Glutamatergic neuron (in vitro differentiated cells): ENCODE data around the gene TNS3. TPM values are rescaled to one million over a fixed set of nuclear protein-coding genes. Genes with fewer than 3 reads are reported as not detected.

Source experiments
- DNase-seq: peaks from one replicate; pipeline ENCODE4 v3.0.0; 2022
- H3K27ac Mint-ChIP-seq: one replicate; pipeline ENCODE4 v1.8.0; 2020; ENCODE audit warnings: mild to moderate bottlenecking, mixed read lengths, inconsistent platforms; ENCODE audit not compliant: unreplicated experiment
- H3K27me3 Mint-ChIP-seq: one replicate; pipeline ENCODE4 v1.8.0; 2020; ENCODE audit warnings: mild to moderate bottlenecking, moderate library complexity, mixed read lengths, inconsistent platforms; ENCODE audit not compliant: unreplicated experiment
- H3K36me3 Mint-ChIP-seq: one replicate; pipeline ENCODE4 v1.8.0; 2020; ENCODE audit warnings: mild to moderate bottlenecking, mixed read lengths, inconsistent platforms; ENCODE audit not compliant: unreplicated experiment
- H3K4me1 Mint-ChIP-seq: one replicate; pipeline ENCODE4 v1.8.0; 2020; ENCODE audit warnings: mild to moderate bottlenecking, low read depth, mixed read lengths, inconsistent platforms; ENCODE audit not compliant: unreplicated experiment
- H3K4me3 Mint-ChIP-seq: one replicate; pipeline ENCODE4 v1.8.0; 2020; ENCODE audit warnings: mild to moderate bottlenecking, mixed read lengths, inconsistent platforms; ENCODE audit not compliant: unreplicated experiment
- H3K9me3 Mint-ChIP-seq: one replicate; pipeline ENCODE4 v1.8.0; 2020; ENCODE audit warnings: mild to moderate bottlenecking, moderate library complexity, mixed read lengths, inconsistent platforms; ENCODE audit not compliant: unreplicated experiment
- total RNA-seq: library from RNA; stranded (reverse); fragmentation: NEBNext Ultra II Directional; extraction: Animal tissue kit (Norgen Biotek cat#: 25700); gene quantifications from one replicate; pipeline ENCODE4 v1.2.1, GENCODE V29; 2021; ENCODE audit not compliant: unreplicated experiment
- TF ChIP-seq, protein P1 (sequence below): fragments of 200-600 bp; sonication (generic); IDR thresholded peaks from one replicate; pipeline ENCODE4 v1.5.0; 2021; ENCODE audit not compliant: partially characterized antibody, unreplicated experiment

TNS3 gene
- total RNA-seq, 1 donor from 2014 or later = 3.8 TPM

DNA sequence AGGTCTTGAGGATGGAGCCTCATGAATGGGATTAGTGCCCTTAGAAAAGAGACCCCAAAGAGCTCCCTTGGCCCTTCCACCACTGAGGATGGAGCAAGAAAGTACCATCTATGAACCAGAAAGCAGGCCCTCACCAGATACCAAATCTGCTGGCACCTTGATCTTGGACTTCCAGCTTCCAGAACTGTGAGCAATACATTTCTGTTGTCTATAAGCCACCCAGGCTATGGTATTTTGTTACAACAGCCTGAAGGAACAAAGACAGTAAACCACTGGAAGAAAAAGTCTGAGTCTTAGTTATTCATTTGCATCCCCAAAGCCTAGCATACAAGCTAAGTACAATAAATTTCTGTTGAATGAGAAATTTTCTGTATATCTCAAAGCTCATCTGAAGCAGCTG lies 37.9 kb upstream of the TNS3 start:
- no peaks in the 10 kb centered on the region for H3K9me3 Mint-ChIP-seq
- peaks cover 8% of the 10 kb centered on the region for H3K27me3 Mint-ChIP-seq
- H3K36me3 Mint-ChIP-seq = no peaks in the 10 kb centered on the region
- DNase-seq = no peak
- TF ChIP-seq, protein P1, sequence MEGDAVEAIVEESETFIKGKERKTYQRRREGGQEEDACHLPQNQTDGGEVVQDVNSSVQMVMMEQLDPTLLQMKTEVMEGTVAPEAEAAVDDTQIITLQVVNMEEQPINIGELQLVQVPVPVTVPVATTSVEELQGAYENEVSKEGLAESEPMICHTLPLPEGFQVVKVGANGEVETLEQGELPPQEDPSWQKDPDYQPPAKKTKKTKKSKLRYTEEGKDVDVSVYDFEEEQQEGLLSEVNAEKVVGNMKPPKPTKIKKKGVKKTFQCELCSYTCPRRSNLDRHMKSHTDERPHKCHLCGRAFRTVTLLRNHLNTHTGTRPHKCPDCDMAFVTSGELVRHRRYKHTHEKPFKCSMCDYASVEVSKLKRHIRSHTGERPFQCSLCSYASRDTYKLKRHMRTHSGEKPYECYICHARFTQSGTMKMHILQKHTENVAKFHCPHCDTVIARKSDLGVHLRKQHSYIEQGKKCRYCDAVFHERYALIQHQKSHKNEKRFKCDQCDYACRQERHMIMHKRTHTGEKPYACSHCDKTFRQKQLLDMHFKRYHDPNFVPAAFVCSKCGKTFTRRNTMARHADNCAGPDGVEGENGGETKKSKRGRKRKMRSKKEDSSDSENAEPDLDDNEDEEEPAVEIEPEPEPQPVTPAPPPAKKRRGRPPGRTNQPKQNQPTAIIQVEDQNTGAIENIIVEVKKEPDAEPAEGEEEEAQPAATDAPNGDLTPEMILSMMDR = no peak
- H3K27ac Mint-ChIP-seq = no peak overlapping the region
- no peak overlapping the region for H3K4me3 Mint-ChIP-seq
- peaks cover 19% of the 10 kb centered on the region for H3K4me1 Mint-ChIP-seq

DNA sequence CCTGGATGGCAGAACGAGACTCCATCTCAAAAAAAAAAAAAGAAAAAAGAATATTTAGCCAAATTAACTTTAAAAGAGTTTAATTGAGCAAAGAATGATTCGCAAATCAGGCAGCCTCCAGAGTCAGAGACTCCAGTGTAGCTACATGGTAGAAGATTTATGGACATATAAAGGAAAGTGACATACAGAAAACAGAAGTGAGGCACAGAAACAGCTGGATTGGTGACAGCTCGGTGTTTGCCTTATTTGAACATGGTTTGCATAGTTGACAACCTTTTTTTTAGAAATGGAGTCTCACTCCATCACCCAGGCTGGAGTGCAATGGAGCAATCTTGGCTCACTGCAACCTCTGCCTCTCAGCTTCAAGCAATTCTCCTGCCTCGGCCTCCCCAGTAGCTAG lies 35.2 kb upstream of the TNS3 start:
- TF ChIP-seq, protein P1 = no peak
- Mint-ChIP-seq H3K27ac (no peak overlapping the region), H3K36me3 (no peaks in the 10 kb centered on the region), H3K27me3 (peaks cover 5% of the 10 kb centered on the region), H3K4me3 (no peak overlapping the region), H3K9me3 (peaks cover 1% of the 10 kb centered on the region), H3K4me1 (peaks cover 8% of the 10 kb centered on the region)
- no peak for DNase-seq

DNA sequence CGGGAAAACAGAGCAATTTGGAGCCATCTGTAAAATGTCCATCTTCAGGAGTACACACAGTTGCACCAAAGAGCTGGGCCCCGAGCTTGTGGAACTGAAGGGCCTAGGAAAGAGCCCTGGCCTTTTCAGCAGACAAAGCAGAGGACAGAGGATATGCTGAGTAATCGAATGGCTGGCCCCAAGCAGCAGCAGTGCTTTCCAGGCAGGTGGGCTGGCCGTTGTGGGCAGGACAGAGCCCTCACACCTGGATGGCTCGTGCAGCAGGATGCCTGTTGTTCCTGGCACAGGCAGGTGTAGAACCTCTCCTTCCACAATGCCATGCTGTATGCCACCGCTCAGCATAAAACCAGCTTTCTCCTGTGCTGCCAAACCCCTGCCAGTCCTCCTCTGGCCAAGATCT lies 32.5 kb upstream of the TNS3 start:
- H3K9me3 Mint-ChIP-seq = peaks cover 4% of the 10 kb centered on the region
- no peak overlapping the region for H3K4me3 Mint-ChIP-seq
- DNase-seq = no peak
- no peaks in the 10 kb centered on the region for H3K27me3 Mint-ChIP-seq
- no peaks in the 10 kb centered on the region for H3K4me1 Mint-ChIP-seq
- TF ChIP-seq, protein P1 = no peak
- no peak overlapping the region for H3K27ac Mint-ChIP-seq
- no peaks in the 10 kb centered on the region for H3K36me3 Mint-ChIP-seq

DNA sequence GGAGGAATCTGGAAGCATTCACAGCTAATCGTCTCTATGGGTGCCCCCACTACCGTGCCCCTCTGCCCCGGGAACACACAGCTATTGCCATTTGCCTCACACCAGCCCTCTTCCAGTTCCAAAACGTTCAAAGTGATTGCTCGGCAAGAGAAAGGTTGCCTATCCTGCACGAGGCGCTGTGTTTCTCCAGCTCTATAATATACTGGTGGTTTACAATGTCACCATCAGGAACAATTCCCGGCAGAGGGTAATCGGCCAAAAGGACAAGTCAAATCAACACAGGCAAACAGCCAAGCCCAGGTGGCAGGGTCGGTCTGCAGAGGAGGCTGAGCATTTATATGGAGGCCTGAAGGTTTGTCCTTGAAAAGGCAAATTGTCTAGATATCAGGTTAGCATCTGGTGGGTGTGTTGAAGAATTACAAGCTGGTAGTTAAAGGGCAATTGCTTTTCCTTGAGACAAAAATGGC lies 29.2 kb upstream of the TNS3 start:
- H3K27me3 Mint-ChIP-seq = no peaks in the 10 kb centered on the region
- no peaks in the 10 kb centered on the region for H3K4me1 Mint-ChIP-seq
- TF ChIP-seq, protein P1 = no peak
- H3K9me3 Mint-ChIP-seq = peaks cover 4% of the 10 kb centered on the region
- no peak overlapping the region for H3K4me3 Mint-ChIP-seq
- H3K27ac Mint-ChIP-seq = no peak overlapping the region
- DNase-seq = no peak
- H3K36me3 Mint-ChIP-seq = no peaks in the 10 kb centered on the region

DNA sequence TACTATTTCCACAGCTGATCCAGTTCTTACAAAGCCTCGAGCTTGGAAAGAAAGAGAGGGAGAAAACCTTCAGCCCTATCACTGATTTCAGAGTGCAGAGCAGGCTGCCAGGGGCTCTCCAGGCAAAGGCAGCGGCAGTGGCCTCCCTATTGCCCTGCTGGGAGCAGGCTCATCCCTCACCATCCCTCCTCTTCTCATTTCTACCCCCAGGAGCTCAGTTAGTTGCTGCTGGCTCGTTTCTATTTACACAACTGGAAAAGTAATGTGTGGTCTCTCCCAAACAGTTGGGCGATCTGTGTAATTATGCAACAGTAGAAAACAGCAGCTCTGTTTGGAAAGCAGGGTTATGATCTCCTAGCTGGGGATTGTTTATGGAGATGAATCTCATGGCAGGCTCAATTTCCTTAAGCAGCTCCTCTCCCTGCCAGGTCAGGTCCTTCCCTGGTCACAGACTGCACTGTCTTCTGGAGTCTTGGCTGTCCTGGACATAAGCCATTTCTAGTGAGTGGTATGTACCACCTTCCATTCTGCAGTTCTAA lies 28.7 kb upstream of the TNS3 start:
- TF ChIP-seq, protein P1 = no peak
- Mint-ChIP-seq H3K9me3 (peaks cover 4% of the 10 kb centered on the region), H3K27me3 (no peaks in the 10 kb centered on the region), H3K27ac (no peak overlapping the region), H3K4me1 (no peaks in the 10 kb centered on the region), H3K4me3 (no peak overlapping the region), H3K36me3 (no peaks in the 10 kb centered on the region)
- DNase-seq = no peak
